Measurements from ENCODE around the gene MRPL58. TPM values are rescaled to one million over a fixed set of nuclear protein-coding genes. Genes with fewer than 3 reads are reported as not detected.

MRPL58 gene
- total RNA-seq, 2 experiments from 2014 or later, result 64.6 to 66.5 TPM

DNA sequence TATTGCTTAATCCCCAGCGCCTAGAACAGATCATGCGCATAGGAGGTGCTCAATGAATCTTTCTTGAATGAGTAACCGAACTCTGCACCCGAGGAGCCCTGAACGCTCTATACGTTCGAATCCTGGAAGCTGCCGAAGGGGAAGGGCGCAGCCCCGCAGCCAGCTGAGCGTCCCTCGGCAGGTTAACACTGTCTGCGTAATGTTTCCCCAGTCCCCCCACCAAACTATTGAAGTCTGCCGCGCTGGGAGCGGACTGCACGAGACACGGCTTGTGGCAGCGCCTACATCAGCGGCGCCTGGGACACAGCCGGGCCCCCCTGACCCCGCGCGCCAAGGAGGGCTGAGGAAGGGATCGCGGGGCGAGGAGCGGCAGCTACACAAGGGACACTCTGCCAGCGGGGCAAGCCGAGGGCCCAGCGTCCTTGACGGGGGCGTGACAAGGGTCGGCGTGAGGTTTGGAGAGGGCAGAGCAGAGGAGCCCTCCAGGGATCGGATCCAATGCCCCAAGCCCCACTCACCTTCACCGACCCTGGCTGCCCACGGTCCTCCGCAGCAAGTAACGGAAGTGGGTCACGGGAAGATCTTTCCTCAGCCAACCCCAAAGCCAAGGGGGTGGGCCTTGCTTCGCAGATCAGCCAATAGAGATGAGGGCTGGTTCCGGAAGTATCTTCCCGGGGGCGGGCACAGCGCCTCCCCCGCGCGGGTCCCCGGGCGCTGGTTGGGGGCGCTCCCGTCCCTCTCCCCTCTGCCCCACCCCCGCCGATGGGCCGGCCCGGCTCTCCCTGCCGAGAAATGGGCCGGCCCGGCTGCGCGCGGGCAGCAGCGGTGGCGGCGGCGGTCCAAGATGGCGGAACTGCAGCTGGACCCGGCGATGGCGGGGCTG is 34.2 kb downstream of the MRPL58 start, which contains the start of the genes ATP5PD and KCTD2:
ATP5PD (minus strand) TSS at position 563 of the 883 bp plus-strand sequence. CDS start 4,319 bp downstream, outside the sequence.
KCTD2 (plus strand) TSS at position 819 of the 883 bp plus-strand sequence; CDS start at position 845, 26 bp downstream.
- ATAC-seq, result peak; percentile 95
- Mint-ChIP-seq H3K27me3 (no peaks in the 10 kb centered on the region), H3K4me3 (peak within 1 kb of the TSS; percentile 99), H3K36me3 (ENCODE audit: low read depth) (peaks cover 17% of the 10 kb centered on the region), H3K4me1 (peaks cover 37% of the 10 kb centered on the region), H3K27ac (peak within 1 kb of the TSS; percentile 94), H3K9me3 (ENCODE audit: low read depth) (no peaks in the 10 kb centered on the region)
- POLR2A ChIA-PET, result interaction anchor here (0.8 to 1.0 kb wide), 3 partner anchors 12 to 291 kb away, joined by 3 to 6 read pairs (median 3); no protein-coding TSS in a partner anchor
- DNase-seq, result peak; percentile 97
- intact Hi-C loops (cut with DNase I, micrococcal nuclease), result loop anchor here (1.0 to 5.0 kb wide), 13 partner anchors 11 to 298 kb away; partner anchors contain the start of genes CDR2L (in 2 of the 2), NUP85 (in 2 of the 2), JPT1 (in 1 of the 2) and MRPL58 (in 1 of the 2)
- CTCF ChIA-PET, result interaction anchor here (0.6 to 3.7 kb wide), 3 partner anchors 14 to 361 kb away, joined by 3 to 20 read pairs (median 3); no protein-coding TSS in a partner anchor

DNA sequence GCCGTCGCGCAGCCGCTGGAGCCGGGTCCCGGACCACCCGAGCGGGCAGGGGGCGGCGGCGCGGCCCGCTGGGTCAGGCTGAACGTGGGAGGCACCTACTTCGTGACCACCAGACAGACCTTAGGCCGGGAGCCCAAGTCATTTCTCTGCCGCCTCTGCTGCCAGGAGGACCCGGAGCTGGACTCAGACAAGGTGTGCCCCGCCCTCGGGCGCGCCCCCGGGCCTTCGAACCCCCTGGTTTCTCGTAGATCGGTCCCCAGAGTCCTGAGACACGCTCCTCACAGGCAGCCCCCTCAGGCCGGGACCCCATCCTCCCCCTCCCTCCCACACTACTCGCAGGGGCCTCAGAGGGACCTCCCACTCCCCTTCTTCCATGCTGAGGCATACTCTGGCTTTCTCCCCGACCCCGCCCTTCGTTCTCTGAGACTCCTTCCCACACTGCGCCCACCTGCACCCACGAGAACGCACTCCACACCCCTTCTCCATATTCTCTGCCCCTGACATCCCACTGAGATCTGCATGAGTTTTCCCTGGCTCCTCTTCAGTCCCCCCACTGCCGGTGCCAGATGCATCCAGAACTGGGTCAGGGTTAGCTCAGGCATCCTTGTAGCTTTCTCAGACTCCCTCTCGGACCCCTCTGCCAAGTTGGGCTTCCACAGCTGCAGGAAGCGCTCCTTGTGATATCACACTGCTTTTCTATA is 35.1 kb downstream of the MRPL58 start:
- Mint-ChIP-seq H3K9me3 (ENCODE audit: low read depth) (no peaks in the 10 kb centered on the region), H3K4me1 (peaks cover 37% of the 10 kb centered on the region), H3K27me3 (no peaks in the 10 kb centered on the region), H3K36me3 (ENCODE audit: low read depth) (peaks cover 16% of the 10 kb centered on the region), H3K4me3 (peak overlapping the region; percentile 99), H3K27ac (peak overlapping the region; percentile 90)
- intact Hi-C loops (cut with DNase I, micrococcal nuclease), result loop anchor here (1.0 to 5.0 kb wide), 10 partner anchors 13 to 299 kb away; partner anchors contain the start of genes CDR2L (in 2 of the 2), NUP85 (in 2 of the 2), JPT1 (in 1 of the 2) and MRPL58 (in 1 of the 2)
- DNase-seq, result peak; percentile 50
- CTCF ChIA-PET, result interaction anchor here (0.5 to 3.7 kb wide), 5 partner anchors 9 to 360 kb away, joined by 3 to 20 read pairs (median 3); no protein-coding TSS in a partner anchor
- POLR2A ChIA-PET, result interaction anchor here (0.6 to 1.0 kb wide), 5 partner anchors 8 to 285 kb away, joined by 3 read pairs; no protein-coding TSS in a partner anchor
- no peak for ATAC-seq

DNA sequence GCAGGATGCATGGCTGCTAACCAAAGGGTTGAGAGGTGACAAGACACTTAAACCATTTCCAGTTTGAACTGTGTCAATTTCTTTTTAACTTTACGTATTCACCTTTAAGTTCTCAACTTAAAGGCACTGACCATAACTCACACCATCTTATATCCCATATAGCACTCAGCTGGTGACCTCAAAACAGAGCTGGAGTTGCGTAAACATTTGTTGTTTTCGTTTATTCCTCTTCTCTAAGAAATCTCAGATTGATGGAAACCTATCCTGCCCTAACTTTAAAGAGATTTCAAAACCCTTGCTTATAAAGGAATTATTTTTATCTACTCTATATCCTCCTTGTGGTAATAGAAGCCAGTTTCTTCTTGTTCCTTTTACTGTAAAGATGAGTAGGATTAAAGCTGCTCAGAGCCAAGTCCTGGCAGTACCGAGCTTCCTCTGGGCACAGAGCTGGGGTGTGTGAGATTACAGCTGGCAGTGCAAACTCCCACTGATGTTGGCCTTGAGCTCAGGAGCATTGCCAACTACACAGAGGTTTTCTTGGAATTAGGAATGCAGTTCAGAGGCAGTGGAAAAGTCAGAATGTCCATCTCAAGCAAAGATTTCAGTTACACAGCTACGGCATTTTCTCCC is 35.9 kb downstream of the MRPL58 start:
- CTCF ChIA-PET, result interaction anchor here (0.6 to 3.7 kb wide), 13 partner anchors 10 to 312 kb away, joined by 3 to 20 read pairs (median 4); partner anchors contain the start of gene NUP85
- peak overlapping the region; percentile 99 for H3K4me3 Mint-ChIP-seq
- peaks cover 37% of the 10 kb centered on the region for H3K4me1 Mint-ChIP-seq
- H3K9me3 Mint-ChIP-seq (ENCODE audit: low read depth), result no peaks in the 10 kb centered on the region
- ATAC-seq (no peak), DNase-seq (no peak)
- H3K27me3 Mint-ChIP-seq, result no peaks in the 10 kb centered on the region
- peak overlapping the region; percentile 35 for H3K27ac Mint-ChIP-seq
- peaks cover 21% of the 10 kb centered on the region for H3K36me3 Mint-ChIP-seq (ENCODE audit: low read depth)
- POLR2A ChIA-PET, result interaction anchor here (0.6 to 1.0 kb wide), 3 partner anchors 14 to 286 kb away, joined by 3 to 4 read pairs (median 3); no protein-coding TSS in a partner anchor
- intact Hi-C loops (cut with DNase I, micrococcal nuclease), result loop anchor here in 1 of 2 experiments (5.0 kb wide), 2 partner anchors 64 to 159 kb away; partner anchors contain the start of gene NUP85

DNA sequence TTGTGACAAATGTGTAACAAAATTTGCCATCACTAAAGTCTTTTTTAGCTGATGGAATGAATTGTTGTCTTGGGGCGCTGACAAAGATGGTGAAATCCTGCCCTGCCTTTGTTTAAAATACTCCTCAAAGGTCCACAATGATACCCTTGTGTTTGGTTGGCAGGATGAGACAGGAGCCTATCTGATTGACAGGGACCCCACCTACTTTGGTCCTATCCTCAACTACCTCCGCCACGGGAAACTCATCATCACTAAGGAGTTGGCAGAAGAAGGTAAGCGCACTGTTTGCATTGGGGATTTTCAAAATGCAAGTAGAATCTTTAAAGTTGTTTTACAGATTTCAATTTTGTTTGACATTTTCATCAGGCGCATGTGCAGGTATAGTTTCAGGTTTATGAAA is 36.6 kb downstream of the MRPL58 start:
- Mint-ChIP-seq H3K27me3 (no peaks in the 10 kb centered on the region), H3K27ac (peak overlapping the region; percentile 35), H3K9me3 (ENCODE audit: low read depth) (no peaks in the 10 kb centered on the region), H3K36me3 (ENCODE audit: low read depth) (peaks cover 25% of the 10 kb centered on the region), H3K4me1 (peaks cover 37% of the 10 kb centered on the region), H3K4me3 (peak overlapping the region; percentile 99)
- ATAC-seq, result no peak
- CTCF ChIA-PET, result interaction anchor here (0.6 to 3.7 kb wide), 13 partner anchors 10 to 313 kb away, joined by 3 to 20 read pairs (median 3); partner anchors contain the start of gene NUP85
- intact Hi-C loops (cut with DNase I, micrococcal nuclease), result loop anchor here in 1 of 2 experiments (5.0 kb wide), 2 partner anchors 63 to 158 kb away; partner anchors contain the start of gene NUP85
- POLR2A ChIA-PET, result interaction anchor here (0.9 kb wide), 1 partner anchor 14 kb away, joined by 4 read pairs; no protein-coding TSS in a partner anchor
- no peak for DNase-seq

DNA sequence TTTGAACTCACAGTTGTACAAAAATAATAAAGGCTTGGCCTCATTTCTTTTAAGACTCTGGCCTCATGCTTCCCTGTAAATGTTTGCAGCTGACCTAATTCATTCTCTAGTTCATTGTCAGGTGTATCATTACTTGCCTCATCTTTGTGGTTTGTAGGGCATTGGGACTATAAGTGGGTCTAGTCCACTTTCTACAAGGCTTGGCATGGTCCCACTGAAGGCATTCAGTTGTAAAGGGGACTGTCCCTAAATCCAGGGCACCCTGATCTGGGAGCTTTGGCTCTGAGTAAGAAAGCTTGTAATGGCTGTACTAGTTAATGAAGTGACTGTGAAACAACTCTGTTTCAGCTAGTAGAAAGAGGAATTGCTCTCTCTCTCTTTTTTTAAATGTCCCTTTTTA is 37.2 kb downstream of the MRPL58 start:
- Mint-ChIP-seq H3K36me3 (ENCODE audit: low read depth) (peaks cover 28% of the 10 kb centered on the region), H3K9me3 (ENCODE audit: low read depth) (no peaks in the 10 kb centered on the region), H3K4me3 (no peak overlapping the region), H3K27ac (peak overlapping the region; percentile 25), H3K27me3 (no peaks in the 10 kb centered on the region), H3K4me1 (peaks cover 35% of the 10 kb centered on the region)
- ChIA-PET POLR2A (interaction anchor here (0.5 kb wide), 1 partner anchor 357 kb away, joined by 3 read pairs; no protein-coding TSS in a partner anchor), CTCF (interaction anchor here (0.6 to 3.7 kb wide), 12 partner anchors 9 to 155 kb away, joined by 3 to 20 read pairs (median 3); no protein-coding TSS in a partner anchor)
- DNase-seq (no peak), ATAC-seq (no peak)
- intact Hi-C loops (cut with DNase I, micrococcal nuclease), result loop anchor here in 1 of 2 experiments (5.0 kb wide), 2 partner anchors 63 to 158 kb away; partner anchors contain the start of gene NUP85

DNA sequence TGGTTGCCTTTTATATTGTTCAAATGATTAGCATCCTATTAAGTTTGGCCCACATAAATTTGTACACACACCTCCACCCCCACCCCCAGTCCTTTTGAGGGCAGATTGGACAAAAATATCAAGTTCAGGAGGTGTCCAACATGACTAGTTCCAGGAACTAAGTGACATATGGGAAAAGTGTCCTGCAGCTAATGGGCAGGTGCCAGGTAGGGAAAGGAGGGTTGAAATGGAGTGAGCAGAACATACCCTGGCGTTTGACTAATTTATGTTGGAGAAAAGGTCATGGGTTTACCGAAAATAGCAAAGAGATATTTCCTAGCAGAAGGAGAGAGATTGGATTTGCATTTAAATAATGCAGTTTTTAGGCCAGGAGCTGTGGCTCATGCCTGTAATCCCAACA is 39.5 kb downstream of the MRPL58 start:
- no peak overlapping the region for H3K4me3 Mint-ChIP-seq
- POLR2A ChIA-PET, result no interaction called here
- H3K27me3 Mint-ChIP-seq, result no peaks in the 10 kb centered on the region
- CTCF ChIA-PET, result interaction anchor here (1.2 kb wide), 1 partner anchor 8 kb away, joined by 4 read pairs; no protein-coding TSS in a partner anchor
- intact Hi-C loops (cut with DNase I, micrococcal nuclease), result no loop called here
- ATAC-seq (no peak), DNase-seq (no peak)
- no peaks in the 10 kb centered on the region for H3K9me3 Mint-ChIP-seq (ENCODE audit: low read depth)
- no peak overlapping the region for H3K27ac Mint-ChIP-seq
- peaks cover 31% of the 10 kb centered on the region for H3K4me1 Mint-ChIP-seq
- peaks cover 37% of the 10 kb centered on the region for H3K36me3 Mint-ChIP-seq (ENCODE audit: low read depth)

DNA sequence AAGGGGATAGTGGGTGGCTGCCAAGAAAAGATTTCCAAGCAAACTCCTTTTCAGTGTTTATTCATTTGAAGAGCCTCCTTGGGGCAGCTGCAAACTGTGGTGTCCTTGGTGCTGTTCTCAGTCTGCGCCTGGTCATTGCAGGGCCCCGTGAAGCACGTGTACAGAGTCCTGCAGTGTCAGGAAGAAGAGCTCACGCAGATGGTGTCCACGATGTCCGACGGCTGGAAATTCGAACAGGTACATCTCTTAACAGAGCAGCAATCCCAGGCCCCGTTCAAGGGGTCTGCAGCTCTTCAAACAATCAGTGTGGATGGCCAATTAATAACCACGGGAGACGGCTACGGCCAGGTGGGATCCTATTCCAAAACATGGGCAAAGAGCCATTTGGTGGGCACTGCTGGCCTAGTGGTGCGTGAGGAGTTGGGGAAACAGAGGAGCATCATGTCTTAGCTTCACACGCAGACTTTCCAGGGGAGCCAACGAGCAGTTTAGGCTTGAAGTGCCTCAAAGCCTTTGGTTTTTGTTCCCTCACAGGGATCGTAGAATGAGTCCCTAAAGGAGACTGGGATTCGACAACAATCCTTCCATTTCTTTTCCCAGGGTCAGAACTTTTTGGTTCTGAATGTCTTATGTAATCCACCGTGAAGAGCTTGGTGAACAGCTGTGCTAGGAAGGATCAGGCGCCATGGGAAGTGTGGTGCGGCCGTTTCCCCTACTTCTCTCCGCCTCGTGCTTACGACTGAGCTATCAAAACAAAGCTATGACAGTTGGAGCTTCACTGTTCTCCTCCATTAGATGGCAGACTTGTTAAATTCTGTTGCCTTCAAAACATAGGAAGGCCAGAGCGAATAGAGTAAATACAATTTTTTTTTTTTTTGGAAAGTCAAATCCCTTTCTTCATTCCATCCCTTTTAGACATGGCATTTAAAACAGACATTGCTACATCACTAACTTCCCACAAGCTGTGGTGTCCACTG is 47.2 kb downstream of the MRPL58 start:
- POLR2A ChIA-PET, result interaction anchor here (0.5 to 0.6 kb wide), 4 partner anchors 47 to 286 kb away, joined by 3 to 12 read pairs (median 5); no protein-coding TSS in a partner anchor
- intact Hi-C loops (cut with DNase I, micrococcal nuclease), result no loop called here
- ATAC-seq (peak; percentile 39), DNase-seq (no peak)
- Mint-ChIP-seq H3K4me1 (peaks cover 18% of the 10 kb centered on the region), H3K36me3 (ENCODE audit: low read depth) (peaks cover 35% of the 10 kb centered on the region), H3K27me3 (no peaks in the 10 kb centered on the region), H3K4me3 (no peak overlapping the region), H3K27ac (no peak overlapping the region), H3K9me3 (ENCODE audit: low read depth) (no peaks in the 10 kb centered on the region)
- CTCF ChIA-PET, result interaction anchor here (0.6 to 3.6 kb wide), 18 partner anchors 8 to 573 kb away, joined by 3 to 20 read pairs (median 4); partner anchors contain the start of genes ARMC7, ATP5PD, KCTD2 and SMIM5

DNA sequence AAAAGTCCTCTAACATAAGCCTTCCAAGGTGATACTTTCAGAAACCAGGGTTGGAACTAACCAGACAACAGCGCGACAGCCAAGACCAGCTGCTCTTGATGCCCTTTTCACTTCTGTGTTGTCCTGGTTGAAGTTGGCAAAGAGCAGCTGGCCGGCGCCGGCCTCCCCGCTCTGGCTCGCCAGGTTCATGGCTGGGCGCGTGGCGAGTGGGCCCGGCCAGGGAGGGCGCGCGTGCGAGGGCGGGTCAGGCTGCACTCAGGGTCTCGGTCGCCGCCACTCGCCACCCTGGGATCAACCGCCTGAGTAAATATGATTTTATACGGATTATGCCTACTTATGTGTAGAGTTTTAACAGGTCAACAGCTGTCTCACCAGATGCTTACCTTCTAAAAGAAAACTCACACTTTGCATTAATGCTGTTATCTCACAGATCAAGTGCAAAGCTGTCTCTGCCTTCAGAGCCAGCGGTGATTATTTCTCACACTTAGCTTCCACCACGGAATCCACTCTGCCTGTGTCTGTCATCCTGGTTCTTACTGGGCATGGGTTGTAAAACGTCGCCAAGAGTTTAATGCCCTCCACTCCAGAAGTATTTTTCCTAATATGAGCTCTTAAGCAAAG is 48.1 kb downstream of the MRPL58 start:
- DNase-seq (no peak), ATAC-seq (no peak)
- intact Hi-C loops (cut with DNase I, micrococcal nuclease), result no loop called here
- no peak overlapping the region for H3K27ac Mint-ChIP-seq
- H3K4me3 Mint-ChIP-seq, result no peak overlapping the region
- CTCF ChIA-PET, result interaction anchor here (0.6 to 3.6 kb wide), 18 partner anchors 9 to 572 kb away, joined by 3 to 20 read pairs (median 4); partner anchors contain the start of genes ARMC7, ATP5PD, KCTD2 and SMIM5
- H3K36me3 Mint-ChIP-seq (ENCODE audit: low read depth), result peaks cover 36% of the 10 kb centered on the region
- H3K27me3 Mint-ChIP-seq, result no peaks in the 10 kb centered on the region
- peaks cover 27% of the 10 kb centered on the region for H3K4me1 Mint-ChIP-seq
- H3K9me3 Mint-ChIP-seq (ENCODE audit: low read depth), result no peaks in the 10 kb centered on the region
- POLR2A ChIA-PET, result interaction anchor here (0.5 kb wide), 1 partner anchor 46 kb away, joined by 3 read pairs; no protein-coding TSS in a partner anchor

DNA sequence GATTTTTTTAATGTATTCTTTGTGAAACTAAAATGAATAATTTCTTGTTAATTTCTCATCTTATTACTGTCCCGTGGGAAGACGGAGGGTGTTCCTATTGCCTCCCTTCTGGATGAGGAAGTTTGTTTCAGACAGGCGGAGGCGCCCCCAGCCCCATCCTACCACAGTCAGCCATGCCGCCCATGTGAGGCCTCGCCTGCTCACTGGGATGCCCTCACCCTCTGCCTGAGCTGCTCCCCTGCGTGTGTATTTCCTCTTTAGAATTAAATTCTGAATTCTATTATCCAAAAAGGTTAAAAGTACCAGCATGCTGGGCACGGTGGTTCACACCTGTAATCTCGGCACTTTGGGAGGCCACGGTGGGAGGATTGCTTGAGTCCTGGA is 48.6 kb downstream of the MRPL58 start:
- Mint-ChIP-seq H3K4me1 (peaks cover 30% of the 10 kb centered on the region), H3K27me3 (no peaks in the 10 kb centered on the region), H3K9me3 (ENCODE audit: low read depth) (no peaks in the 10 kb centered on the region), H3K4me3 (no peak overlapping the region), H3K36me3 (ENCODE audit: low read depth) (peaks cover 36% of the 10 kb centered on the region), H3K27ac (no peak overlapping the region)
- intact Hi-C loops (cut with DNase I, micrococcal nuclease), result no loop called here
- DNase-seq, result no peak
- POLR2A ChIA-PET, result no interaction called here
- CTCF ChIA-PET, result interaction anchor here (0.7 to 3.6 kb wide), 9 partner anchors 12 to 109 kb away, joined by 3 to 20 read pairs (median 4); partner anchors contain the start of genes ARMC7, ATP5PD, KCTD2 and NT5C
- no peak for ATAC-seq
